ENCODE results near the gene MBOAT2.

DNA sequence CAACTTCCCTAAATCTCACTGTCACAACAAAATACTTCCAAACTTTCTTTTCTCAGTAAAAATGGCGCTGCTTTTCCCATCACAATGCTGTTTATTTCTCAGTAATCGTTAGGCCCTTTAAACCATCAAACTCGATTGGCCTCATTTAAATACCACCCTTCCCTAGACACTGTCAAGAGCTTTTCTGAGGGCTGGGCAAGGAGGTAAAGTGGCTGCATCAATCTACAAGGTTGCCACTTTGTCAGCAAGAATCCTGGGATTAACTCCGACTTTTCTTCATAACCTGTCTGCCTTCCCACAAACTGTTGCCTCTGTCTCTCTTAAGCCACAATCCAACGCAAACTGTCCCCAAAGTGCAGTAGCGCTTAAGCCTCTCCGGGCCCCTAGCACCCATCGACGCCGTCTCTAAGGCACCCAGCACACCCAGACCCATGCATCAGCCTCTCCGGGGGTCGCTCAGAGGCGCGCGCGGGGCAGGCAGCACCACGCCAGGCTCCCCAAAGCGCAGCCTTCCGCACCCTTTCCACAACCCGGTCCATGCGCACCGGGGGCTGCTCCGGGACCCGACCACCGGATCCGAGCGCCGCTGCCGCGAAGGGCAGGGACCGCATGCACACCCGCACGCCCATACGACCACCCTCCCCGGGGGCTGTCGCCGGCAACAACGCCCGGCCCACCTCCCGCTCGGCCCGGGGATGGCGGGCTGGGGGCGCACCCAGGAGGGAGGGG lies 683 bp downstream of the MBOAT2 start:
- TF ChIP-seq, protein P1, sequence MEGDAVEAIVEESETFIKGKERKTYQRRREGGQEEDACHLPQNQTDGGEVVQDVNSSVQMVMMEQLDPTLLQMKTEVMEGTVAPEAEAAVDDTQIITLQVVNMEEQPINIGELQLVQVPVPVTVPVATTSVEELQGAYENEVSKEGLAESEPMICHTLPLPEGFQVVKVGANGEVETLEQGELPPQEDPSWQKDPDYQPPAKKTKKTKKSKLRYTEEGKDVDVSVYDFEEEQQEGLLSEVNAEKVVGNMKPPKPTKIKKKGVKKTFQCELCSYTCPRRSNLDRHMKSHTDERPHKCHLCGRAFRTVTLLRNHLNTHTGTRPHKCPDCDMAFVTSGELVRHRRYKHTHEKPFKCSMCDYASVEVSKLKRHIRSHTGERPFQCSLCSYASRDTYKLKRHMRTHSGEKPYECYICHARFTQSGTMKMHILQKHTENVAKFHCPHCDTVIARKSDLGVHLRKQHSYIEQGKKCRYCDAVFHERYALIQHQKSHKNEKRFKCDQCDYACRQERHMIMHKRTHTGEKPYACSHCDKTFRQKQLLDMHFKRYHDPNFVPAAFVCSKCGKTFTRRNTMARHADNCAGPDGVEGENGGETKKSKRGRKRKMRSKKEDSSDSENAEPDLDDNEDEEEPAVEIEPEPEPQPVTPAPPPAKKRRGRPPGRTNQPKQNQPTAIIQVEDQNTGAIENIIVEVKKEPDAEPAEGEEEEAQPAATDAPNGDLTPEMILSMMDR (conservative IDR thresholded peaks at IDR 0.05; ENCODE audit: low read length) = no peak
- TF ChIP-seq EZH2phosphoT487 (IDR thresholded peaks at IDR 0.05; ENCODE audit: borderline replicate concordance) = no peak

All from Loucy (cell line).